ENCODE data around the gene MLXIP. TPM values are rescaled to one million over a fixed set of nuclear protein-coding genes. Genes with fewer than 3 reads are reported as not detected.

The MLXIP gene
- total RNA-seq, 1 experiment from 2014 or later, result 16.7 TPM

DNA sequence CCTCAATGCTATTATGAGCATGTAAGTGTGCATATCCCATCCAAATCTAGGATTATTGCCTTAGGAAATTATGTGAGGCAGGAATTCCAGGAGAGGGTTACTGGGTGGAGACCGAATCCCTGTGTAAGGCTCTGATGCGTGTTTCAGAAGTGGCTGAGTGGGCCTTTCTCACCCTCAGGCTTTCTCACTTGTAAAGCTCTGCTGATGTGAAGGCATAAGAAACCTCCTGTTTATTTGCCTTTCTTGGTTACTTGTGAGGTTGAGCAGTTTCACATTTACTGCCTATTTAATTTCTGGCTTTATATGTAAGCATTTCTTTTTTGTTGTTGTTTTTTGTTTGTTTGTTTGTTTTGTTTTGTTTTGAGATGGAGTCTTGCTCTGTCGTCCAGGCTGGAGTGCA lies 84.4 kb downstream of the MLXIP start:
- no peak overlapping the region for H3K4me2 ChIP-seq (ENCODE audit: low read length)
- H3K27ac ChIP-seq (ENCODE audit: low read length), result no peak overlapping the region
- no peaks in the 10 kb centered on the region for H3K9me2 ChIP-seq (replicated peaks; ENCODE audit: low read length)
- no peaks in the 10 kb centered on the region for H3K79me2 ChIP-seq (ENCODE audit: low read length)
- H3F3A ChIP-seq (ENCODE audit: low read length, unreplicated experiment), result no peaks in the 10 kb centered on the region
- H3K9me3 ChIP-seq (ENCODE audit: low read length), result no peaks in the 10 kb centered on the region
- TF ChIP-seq, protein P1, sequence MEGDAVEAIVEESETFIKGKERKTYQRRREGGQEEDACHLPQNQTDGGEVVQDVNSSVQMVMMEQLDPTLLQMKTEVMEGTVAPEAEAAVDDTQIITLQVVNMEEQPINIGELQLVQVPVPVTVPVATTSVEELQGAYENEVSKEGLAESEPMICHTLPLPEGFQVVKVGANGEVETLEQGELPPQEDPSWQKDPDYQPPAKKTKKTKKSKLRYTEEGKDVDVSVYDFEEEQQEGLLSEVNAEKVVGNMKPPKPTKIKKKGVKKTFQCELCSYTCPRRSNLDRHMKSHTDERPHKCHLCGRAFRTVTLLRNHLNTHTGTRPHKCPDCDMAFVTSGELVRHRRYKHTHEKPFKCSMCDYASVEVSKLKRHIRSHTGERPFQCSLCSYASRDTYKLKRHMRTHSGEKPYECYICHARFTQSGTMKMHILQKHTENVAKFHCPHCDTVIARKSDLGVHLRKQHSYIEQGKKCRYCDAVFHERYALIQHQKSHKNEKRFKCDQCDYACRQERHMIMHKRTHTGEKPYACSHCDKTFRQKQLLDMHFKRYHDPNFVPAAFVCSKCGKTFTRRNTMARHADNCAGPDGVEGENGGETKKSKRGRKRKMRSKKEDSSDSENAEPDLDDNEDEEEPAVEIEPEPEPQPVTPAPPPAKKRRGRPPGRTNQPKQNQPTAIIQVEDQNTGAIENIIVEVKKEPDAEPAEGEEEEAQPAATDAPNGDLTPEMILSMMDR (conservative IDR thresholded peaks at IDR 0.05; ENCODE audit: low read depth, low read length), result no peak
- TF ChIP-seq EZH2phosphoT487 (IDR thresholded peaks at IDR 0.05; ENCODE audit: borderline replicate concordance, low read length), result no peak
- no peak for TF ChIP-seq EZH2 (IDR thresholded peaks at IDR 0.05; ENCODE audit: low read length, unreplicated experiment)
- no TSS peak for BruUV-seq (replicated peaks)
- DNase-seq, result no peak
- intact Hi-C loops (cut with micrococcal nuclease), result no loop called here
- no peak overlapping the region for H2AFZ ChIP-seq (ENCODE audit: low read length)
- POLR2A ChIA-PET (ENCODE audit: unreplicated experiment), result no interaction called here
- no peaks in the 10 kb centered on the region for H4K20me1 ChIP-seq (ENCODE audit: low read length)
- CTCF ChIA-PET, result no interaction called here
- H3K4me1 ChIP-seq (ENCODE audit: insufficient read depth, low read length), result no peaks in the 10 kb centered on the region
- H3K27me3 ChIP-seq (ENCODE audit: low read length), result no peaks in the 10 kb centered on the region
- no peak for ATAC-seq
- no peak overlapping the region for H3K4me3 ChIP-seq (ENCODE audit: low read length)
- H3K9ac ChIP-seq (ENCODE audit: low read length), result no peak overlapping the region
- H3K36me3 ChIP-seq (ENCODE audit: low read depth, low read length), result no peaks in the 10 kb centered on the region

DNA sequence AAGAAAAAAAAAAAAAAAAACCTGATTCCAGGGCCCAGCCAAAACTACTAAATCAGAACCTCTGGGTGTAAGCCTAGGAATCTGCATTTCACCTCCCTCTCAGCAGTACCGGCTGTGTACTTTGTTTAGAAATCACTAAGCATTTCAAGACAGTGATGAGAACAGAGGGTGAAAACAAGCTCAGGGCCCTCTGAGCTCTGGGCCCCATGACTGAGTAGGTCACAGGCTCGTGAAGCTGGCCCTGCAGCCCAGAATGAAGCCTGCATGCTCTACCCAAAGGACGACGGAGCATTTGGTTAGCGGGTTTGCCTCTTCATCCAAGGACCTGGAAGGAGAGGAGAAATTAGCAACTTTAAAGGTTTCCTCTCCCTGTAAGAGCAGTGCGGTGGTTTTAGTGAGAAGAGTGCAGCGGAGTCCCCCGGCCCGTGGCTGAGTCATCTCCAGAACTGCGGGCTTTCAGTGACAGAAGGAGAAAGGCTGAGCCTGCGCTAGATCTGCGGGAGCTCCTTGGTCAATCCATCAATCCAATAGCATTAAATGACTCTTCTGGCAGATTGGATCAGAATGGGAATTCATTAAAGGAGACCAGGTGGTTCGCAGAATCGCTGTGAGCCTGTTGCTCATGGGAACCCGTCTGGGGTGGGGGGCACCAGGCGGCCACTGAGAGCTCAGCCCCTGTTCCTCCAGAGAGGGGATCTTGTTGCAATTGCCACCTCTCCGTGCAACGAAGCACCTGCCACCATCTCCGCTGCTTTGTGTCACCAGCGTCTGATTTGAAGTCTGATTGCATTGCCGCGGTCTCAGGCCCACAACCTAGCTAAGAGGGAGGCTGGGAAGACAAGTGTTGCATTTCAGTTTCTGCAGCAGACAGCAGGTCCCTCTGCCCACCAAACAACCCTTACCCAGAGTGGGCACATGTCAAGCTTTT lies 88.1 kb downstream of the MLXIP start:
- Histone ChIP-seq H3K9ac (ENCODE audit: low read length) (no peak overlapping the region), H4K20me1 (ENCODE audit: low read length) (no peaks in the 10 kb centered on the region), H3K4me1 (ENCODE audit: insufficient read depth, low read length) (no peaks in the 10 kb centered on the region), H3K27ac (ENCODE audit: low read length) (no peak overlapping the region), H3K4me3 (ENCODE audit: low read length) (no peak overlapping the region), H3K79me2 (ENCODE audit: low read length) (no peaks in the 10 kb centered on the region), H3K9me2 (replicated peaks; ENCODE audit: low read length) (no peaks in the 10 kb centered on the region), H3F3A (ENCODE audit: low read length, unreplicated experiment) (no peaks in the 10 kb centered on the region), H3K27me3 (ENCODE audit: low read length) (no peaks in the 10 kb centered on the region), H3K4me2 (ENCODE audit: low read length) (no peak overlapping the region), H3K9me3 (ENCODE audit: low read length) (no peaks in the 10 kb centered on the region), H3K36me3 (ENCODE audit: low read depth, low read length) (no peaks in the 10 kb centered on the region), H2AFZ (ENCODE audit: low read length) (no peak overlapping the region)
- ChIA-PET CTCF (no interaction called here), POLR2A (ENCODE audit: unreplicated experiment) (no interaction called here)
- TF ChIP-seq EZH2phosphoT487 (IDR thresholded peaks at IDR 0.05; ENCODE audit: borderline replicate concordance, low read length) (no peak), EZH2 (IDR thresholded peaks at IDR 0.05; ENCODE audit: low read length, unreplicated experiment) (no peak)
- TF ChIP-seq, protein P1 (conservative IDR thresholded peaks at IDR 0.05; ENCODE audit: low read depth, low read length), result no peak
- BruUV-seq (replicated peaks), result no TSS peak
- DNase-seq (no peak), ATAC-seq (no peak)
- intact Hi-C loops (cut with micrococcal nuclease), result no loop called here

DNA sequence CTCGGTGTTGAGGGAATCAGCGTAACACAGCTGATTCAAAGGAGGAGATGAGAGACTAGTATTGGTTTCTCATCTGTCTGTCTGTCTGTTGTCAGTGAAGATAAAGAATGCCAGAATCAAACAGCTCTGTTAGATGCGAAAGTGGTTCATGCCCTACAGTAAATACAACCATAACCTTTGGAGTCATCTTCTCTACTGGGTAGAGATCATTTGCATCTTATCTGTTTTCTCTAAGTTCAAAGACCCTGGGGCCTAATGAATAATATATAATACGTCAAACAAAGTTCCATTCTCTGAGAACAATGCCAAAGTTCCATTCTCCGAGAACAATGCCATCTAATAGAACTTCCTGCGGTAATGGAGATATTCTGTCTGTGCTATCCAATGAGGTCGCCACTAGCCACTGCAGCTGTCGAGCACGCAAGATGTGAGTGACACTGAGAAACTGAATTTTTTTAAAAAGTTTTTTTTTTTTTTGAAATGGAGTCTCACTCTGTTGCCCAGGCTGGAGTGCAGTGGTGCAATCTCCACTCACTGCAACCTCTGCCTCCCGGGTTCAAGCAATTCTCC lies 88.9 kb downstream of the MLXIP start:
- H4K20me1 ChIP-seq (ENCODE audit: low read length), result no peaks in the 10 kb centered on the region
- BruUV-seq (replicated peaks), result no TSS peak
- no peak overlapping the region for H3K4me2 ChIP-seq (ENCODE audit: low read length)
- no peak overlapping the region for H3K9ac ChIP-seq (ENCODE audit: low read length)
- no peaks in the 10 kb centered on the region for H3F3A ChIP-seq (ENCODE audit: low read length, unreplicated experiment)
- no peaks in the 10 kb centered on the region for H3K4me1 ChIP-seq (ENCODE audit: insufficient read depth, low read length)
- ChIA-PET POLR2A (ENCODE audit: unreplicated experiment) (no interaction called here), CTCF (no interaction called here)
- ATAC-seq (no peak), DNase-seq (no peak)
- H3K4me3 ChIP-seq (ENCODE audit: low read length), result no peak overlapping the region
- no peak overlapping the region for H3K27ac ChIP-seq (ENCODE audit: low read length)
- H3K36me3 ChIP-seq (ENCODE audit: low read depth, low read length), result no peaks in the 10 kb centered on the region
- H2AFZ ChIP-seq (ENCODE audit: low read length), result no peak overlapping the region
- no peaks in the 10 kb centered on the region for H3K79me2 ChIP-seq (ENCODE audit: low read length)
- H3K9me2 ChIP-seq (replicated peaks; ENCODE audit: low read length), result no peaks in the 10 kb centered on the region
- TF ChIP-seq, protein P1 (conservative IDR thresholded peaks at IDR 0.05; ENCODE audit: low read depth, low read length), result no peak
- TF ChIP-seq EZH2phosphoT487 (IDR thresholded peaks at IDR 0.05; ENCODE audit: borderline replicate concordance, low read length) (no peak), EZH2 (IDR thresholded peaks at IDR 0.05; ENCODE audit: low read length, unreplicated experiment) (no peak)
- intact Hi-C loops (cut with micrococcal nuclease), result no loop called here
- no peaks in the 10 kb centered on the region for H3K27me3 ChIP-seq (ENCODE audit: low read length)
- no peaks in the 10 kb centered on the region for H3K9me3 ChIP-seq (ENCODE audit: low read length)

All from PC-3 (cell line).